ENCODE results near the gene LAIR1. TPM values are rescaled to one million over a fixed set of nuclear protein-coding genes. Genes with fewer than 3 reads are reported as not detected.

Gene LAIR1
- total RNA-seq, 1 experiment from 2014 or later = not detected

DNA sequence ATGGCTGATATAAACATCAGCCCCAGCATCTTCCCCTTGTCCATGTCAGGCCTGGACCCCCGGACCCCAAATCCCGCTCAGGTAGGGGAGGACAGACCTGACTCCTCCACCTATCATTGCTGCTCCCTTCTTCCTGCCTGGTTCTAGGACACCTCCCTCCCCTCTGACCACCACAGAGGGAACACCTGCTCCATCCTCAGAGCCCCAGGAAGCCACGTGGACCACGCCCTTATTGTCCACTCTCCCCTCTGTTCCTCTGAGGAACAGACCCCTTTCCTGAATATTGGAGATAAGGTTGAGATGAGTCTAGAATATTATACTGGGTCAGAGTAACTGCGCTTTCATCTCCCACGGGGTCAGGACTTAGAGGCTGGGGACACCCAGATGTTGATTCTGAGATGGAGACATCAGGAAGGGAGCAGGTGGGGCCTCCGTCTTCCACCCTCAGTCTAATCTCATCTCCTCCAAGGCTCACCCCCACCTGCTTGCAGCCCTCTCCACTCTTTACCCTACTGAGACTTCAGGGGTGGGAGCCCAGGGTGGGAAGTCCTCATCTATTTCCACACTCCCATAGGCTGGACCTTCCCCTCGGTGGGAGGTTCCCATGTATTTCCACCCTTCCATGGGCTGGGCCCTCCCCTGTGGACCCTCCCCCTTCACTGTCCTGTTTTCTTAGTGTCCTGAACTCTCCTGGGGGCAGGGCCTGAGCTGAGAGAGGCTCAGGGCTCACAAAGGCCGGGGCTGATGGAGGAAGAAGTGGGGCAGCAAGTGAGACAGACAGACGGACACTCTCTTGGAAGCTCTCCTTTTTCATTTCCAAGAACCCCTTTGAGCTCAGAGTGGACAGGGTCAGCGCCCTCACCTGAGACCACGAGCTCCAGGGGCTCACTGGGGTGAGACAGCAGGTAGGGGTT is 28.5 kb downstream of the LAIR1 start:
- CTCF ChIA-PET = no interaction called here

DNA sequence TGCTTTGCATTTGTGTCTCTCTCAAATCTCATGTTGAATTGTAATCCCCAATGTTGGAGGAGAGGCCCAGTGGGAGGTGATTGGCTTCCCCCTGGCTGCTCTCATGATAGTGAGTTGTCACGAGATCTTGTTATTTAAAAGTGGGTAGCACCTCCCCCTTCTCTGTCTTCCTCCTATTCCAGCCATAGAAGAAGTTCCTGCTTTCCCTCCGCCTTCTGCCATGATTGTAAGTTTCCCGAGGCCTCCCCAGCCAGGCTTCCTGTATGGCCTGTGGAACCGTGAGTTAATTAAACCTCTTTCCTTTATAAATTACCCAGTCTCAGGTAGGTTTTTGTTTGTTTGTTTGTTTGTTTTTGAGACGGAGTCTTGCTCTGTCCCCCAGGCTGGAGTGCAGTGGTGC is 29.6 kb downstream of the LAIR1 start:
- ChIA-PET CTCF (no interaction called here), POLR2A (ENCODE audit: unreplicated experiment) (no interaction called here)
- Histone ChIP-seq H3K79me2 (ENCODE audit: low read depth) (no peaks in the 10 kb centered on the region), H3K9me2 (ENCODE audit: insufficient read depth) (no peaks in the 10 kb centered on the region), H3K4me1 (replicated peaks; ENCODE audit: insufficient read depth) (no peaks in the 10 kb centered on the region), H3F3A (ENCODE audit: insufficient read depth, low read depth) (no peaks in the 10 kb centered on the region), H3K4me2 (no peak overlapping the region), H3K4me3 (no peak overlapping the region), H2AFZ (no peak overlapping the region), H3K9me3 (ENCODE audit: insufficient read depth, low read depth) (no peaks in the 10 kb centered on the region), H4K20me1 (ENCODE audit: insufficient read depth) (no peaks in the 10 kb centered on the region), H3K27ac (no peak overlapping the region), H3K36me3 (ENCODE audit: low read depth) (no peaks in the 10 kb centered on the region), H3K27me3 (ENCODE audit: insufficient read depth, low read depth) (peaks cover 94% of the 10 kb centered on the region)
- no TSS peak for BruUV-seq (replicated peaks)
- no peak for DNase-seq
- no peak for TF ChIP-seq EZH2 (IDR thresholded peaks at IDR 0.05; ENCODE audit: low read depth)
- TF ChIP-seq, protein P1, sequence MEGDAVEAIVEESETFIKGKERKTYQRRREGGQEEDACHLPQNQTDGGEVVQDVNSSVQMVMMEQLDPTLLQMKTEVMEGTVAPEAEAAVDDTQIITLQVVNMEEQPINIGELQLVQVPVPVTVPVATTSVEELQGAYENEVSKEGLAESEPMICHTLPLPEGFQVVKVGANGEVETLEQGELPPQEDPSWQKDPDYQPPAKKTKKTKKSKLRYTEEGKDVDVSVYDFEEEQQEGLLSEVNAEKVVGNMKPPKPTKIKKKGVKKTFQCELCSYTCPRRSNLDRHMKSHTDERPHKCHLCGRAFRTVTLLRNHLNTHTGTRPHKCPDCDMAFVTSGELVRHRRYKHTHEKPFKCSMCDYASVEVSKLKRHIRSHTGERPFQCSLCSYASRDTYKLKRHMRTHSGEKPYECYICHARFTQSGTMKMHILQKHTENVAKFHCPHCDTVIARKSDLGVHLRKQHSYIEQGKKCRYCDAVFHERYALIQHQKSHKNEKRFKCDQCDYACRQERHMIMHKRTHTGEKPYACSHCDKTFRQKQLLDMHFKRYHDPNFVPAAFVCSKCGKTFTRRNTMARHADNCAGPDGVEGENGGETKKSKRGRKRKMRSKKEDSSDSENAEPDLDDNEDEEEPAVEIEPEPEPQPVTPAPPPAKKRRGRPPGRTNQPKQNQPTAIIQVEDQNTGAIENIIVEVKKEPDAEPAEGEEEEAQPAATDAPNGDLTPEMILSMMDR (conservative IDR thresholded peaks at IDR 0.05) = no peak
- intact Hi-C loops (cut with micrococcal nuclease; ENCODE audit: unreplicated experiment) = no loop called here

More for the DNA sequence above, 28.5 kb downstream of the LAIR1 start:
- no peak for TF ChIP-seq EZH2 (IDR thresholded peaks at IDR 0.05; ENCODE audit: low read depth)
- TF ChIP-seq, protein P1 (conservative IDR thresholded peaks at IDR 0.05) = no peak
- Histone ChIP-seq H2AFZ (no peak overlapping the region), H3K9me2 (ENCODE audit: insufficient read depth) (no peaks in the 10 kb centered on the region), H4K20me1 (ENCODE audit: insufficient read depth) (no peaks in the 10 kb centered on the region), H3K79me2 (ENCODE audit: low read depth) (no peaks in the 10 kb centered on the region), H3K4me1 (replicated peaks; ENCODE audit: insufficient read depth) (no peaks in the 10 kb centered on the region), H3K9me3 (ENCODE audit: insufficient read depth, low read depth) (no peaks in the 10 kb centered on the region), H3K4me2 (no peak overlapping the region), H3K27me3 (ENCODE audit: insufficient read depth, low read depth) (peaks cover 95% of the 10 kb centered on the region), H3K4me3 (no peak overlapping the region), H3F3A (ENCODE audit: insufficient read depth, low read depth) (no peaks in the 10 kb centered on the region), H3K36me3 (ENCODE audit: low read depth) (no peaks in the 10 kb centered on the region), H3K27ac (no peak overlapping the region)
- BruUV-seq (replicated peaks) = no TSS peak
- DNase-seq = no peak
- intact Hi-C loops (cut with micrococcal nuclease; ENCODE audit: unreplicated experiment) = no loop called here
- POLR2A ChIA-PET (ENCODE audit: unreplicated experiment) = no interaction called here

DNA sequence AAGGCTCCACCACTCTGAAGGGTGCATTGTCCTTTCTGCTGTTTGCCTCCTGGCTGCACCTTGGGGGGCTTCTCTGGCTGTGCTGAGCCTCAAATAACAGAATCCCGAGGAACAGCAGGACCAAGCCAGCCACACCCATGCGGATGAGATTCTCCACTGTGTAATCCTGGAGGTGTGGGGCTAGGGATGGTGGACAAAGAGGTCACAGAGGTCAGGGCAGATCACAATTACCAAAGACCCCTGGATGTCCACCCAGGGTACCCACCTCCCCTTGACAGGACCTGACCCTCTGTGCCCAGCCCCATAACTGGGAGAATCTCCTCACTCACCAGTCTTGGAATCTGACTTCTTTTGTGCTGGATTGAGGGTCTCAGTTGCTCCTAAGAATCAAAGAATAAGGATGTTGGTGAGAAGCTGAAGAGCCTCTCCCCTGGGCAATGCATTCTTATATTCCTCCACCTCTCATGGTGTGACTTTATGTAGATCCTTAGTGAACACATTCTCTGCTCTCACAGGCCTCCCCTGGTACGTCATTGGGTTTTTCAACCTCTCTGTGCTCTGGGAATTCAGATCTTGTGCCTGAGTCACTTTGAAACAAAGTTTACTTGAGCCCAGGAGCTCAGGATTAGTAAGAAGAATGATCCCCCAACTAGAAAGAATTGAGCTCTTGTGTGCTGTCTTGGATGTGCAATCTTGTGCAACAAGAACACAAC is 31.0 kb downstream of the LAIR1 start:
- H3K4me3 ChIP-seq = no peak overlapping the region
- no peaks in the 10 kb centered on the region for H3K9me2 ChIP-seq (ENCODE audit: insufficient read depth)
- H3K79me2 ChIP-seq (ENCODE audit: low read depth) = no peaks in the 10 kb centered on the region
- intact Hi-C loops (cut with micrococcal nuclease; ENCODE audit: unreplicated experiment) = no loop called here
- no peak overlapping the region for H3K27ac ChIP-seq
- H3K9me3 ChIP-seq (ENCODE audit: insufficient read depth, low read depth) = no peaks in the 10 kb centered on the region
- TF ChIP-seq EZH2 (IDR thresholded peaks at IDR 0.05; ENCODE audit: low read depth) = no peak
- TF ChIP-seq, protein P1 (conservative IDR thresholded peaks at IDR 0.05) = no peak
- H3K4me1 ChIP-seq (replicated peaks; ENCODE audit: insufficient read depth) = no peaks in the 10 kb centered on the region
- H3F3A ChIP-seq (ENCODE audit: insufficient read depth, low read depth) = no peaks in the 10 kb centered on the region
- H2AFZ ChIP-seq = no peak overlapping the region
- no TSS peak for BruUV-seq (replicated peaks)
- ChIA-PET CTCF (interaction anchor here (0.6 kb wide), 1 partner anchor 1866 kb away, joined by 3 read pairs; no protein-coding TSS in a partner anchor), POLR2A (ENCODE audit: unreplicated experiment) (no interaction called here)
- DNase-seq = no peak
- H3K36me3 ChIP-seq (ENCODE audit: low read depth) = no peaks in the 10 kb centered on the region
- H3K4me2 ChIP-seq = no peak overlapping the region
- no peaks in the 10 kb centered on the region for H4K20me1 ChIP-seq (ENCODE audit: insufficient read depth)
- peaks cover 94% of the 10 kb centered on the region for H3K27me3 ChIP-seq (ENCODE audit: insufficient read depth, low read depth)

All from PC-9 (cell line).